IPS DF 19.7 (cell line): Measurements from ENCODE around the gene USP17L18.
"Not testable (repeated sequence)": the region's sequence is repeated elsewhere in the genome, so short reads cannot be mapped to it uniquely, and the experiment has no call there.

Source experiments
- DNase-seq: peaks from one replicate; pipeline ENCODE4 v3.0.0-alpha.2; 2013; ENCODE audit warnings: low read depth, low spot score

USP17L18 gene

GRCh38 chr4:9247953-9248680, at the start of gene USP17L18:
USP17L18 (plus strand) TSS chr4:9248630; CDS start chr4:9248630, 0 bp downstream.
- DNase-seq, result not testable (repeated sequence)

- not testable (repeated sequence) for DNase-seq
These were observed 38.1 kb upstream of the USP17L18 start, which contains the start of gene USP17L10 for GRCh38 chr4:9210357-9210756. USP17L10 (plus strand) TSS chr4:9210657; CDS start chr4:9210657, 0 bp downstream.

- DNase-seq, result not testable (repeated sequence)
These were observed 33.7 kb upstream of the USP17L18 start for GRCh38 chr4:9214701-9215100.

GRCh38 chr4:9215105-9215504, 33.3 kb upstream of the USP17L18 start, which contains the start of gene USP17L11:
USP17L11 (plus strand) TSS chr4:9215405; CDS start chr4:9215405, 0 bp downstream.
- not testable (repeated sequence) for DNase-seq

GRCh38 chr4:9219852-9220251, 28.6 kb upstream of the USP17L18 start, which contains the start of gene USP17L12:
USP17L12 (plus strand) TSS chr4:9220152; CDS start chr4:9220152, 0 bp downstream.
- not testable (repeated sequence) for DNase-seq

GRCh38 chr4:9224596-9224995, 23.8 kb upstream of the USP17L18 start, which contains the start of gene USP17L13:
USP17L13 (plus strand) TSS chr4:9224896; CDS start chr4:9224896, 0 bp downstream.
- not testable (repeated sequence) for DNase-seq

GRCh38 chr4:9230249-9230648, 18.2 kb upstream of the USP17L18 start:
- DNase-seq, result not testable (repeated sequence)

GRCh38 chr4:9234085-9234484, 14.3 kb upstream of the USP17L18 start, which contains the start of gene USP17L15:
USP17L15 (plus strand) TSS chr4:9234385; CDS start chr4:9234385, 0 bp downstream.
- not testable (repeated sequence) for DNase-seq

GRCh38 chr4:9238461-9238860, 10.0 kb upstream of the USP17L18 start:
- not testable (repeated sequence) for DNase-seq

- DNase-seq, result not testable (repeated sequence)
These were observed 4.9 kb upstream of the USP17L18 start, which contains the start of gene USP17L17 for GRCh38 chr4:9243579-9243978. USP17L17 (plus strand) TSS chr4:9243879; CDS start chr4:9243879, 0 bp downstream.

GRCh38 chr4:9253078-9253477, 4.6 kb downstream of the USP17L18 start, which contains the start of gene USP17L19:
USP17L19 (plus strand) TSS chr4:9253378; CDS start chr4:9253378, 0 bp downstream.
- DNase-seq, result not testable (repeated sequence)

GRCh38 chr4:9257824-9258223, 9.4 kb downstream of the USP17L18 start, which contains the start of gene USP17L20:
USP17L20 (plus strand) TSS chr4:9258124; CDS start chr4:9258124, 0 bp downstream.
- not testable (repeated sequence) for DNase-seq

GRCh38 chr4:9262572-9262971, 14.1 kb downstream of the USP17L18 start, which contains the start of gene USP17L21:
USP17L21 (plus strand) TSS chr4:9262872; CDS start chr4:9262872, 0 bp downstream.
- not testable (repeated sequence) for DNase-seq

- not testable (repeated sequence) for DNase-seq
These were observed 18.9 kb downstream of the USP17L18 start, which contains the start of gene USP17L22 for GRCh38 chr4:9267319-9267718. USP17L22 (plus strand) TSS chr4:9267619; CDS start chr4:9267619, 0 bp downstream.

GRCh38 chr4:9271719-9272118, 23.3 kb downstream of the USP17L18 start:
- DNase-seq, result not testable (repeated sequence)
